ENCODE data around the gene CCDC3. TPM values are rescaled to one million over a fixed set of nuclear protein-coding genes. Genes with fewer than 3 reads are reported as not detected.

CCDC3 gene
- total and polyA plus RNA-seq, 4 donors, result 2.2 to 12.3 (median 6.6) TPM

DNA sequence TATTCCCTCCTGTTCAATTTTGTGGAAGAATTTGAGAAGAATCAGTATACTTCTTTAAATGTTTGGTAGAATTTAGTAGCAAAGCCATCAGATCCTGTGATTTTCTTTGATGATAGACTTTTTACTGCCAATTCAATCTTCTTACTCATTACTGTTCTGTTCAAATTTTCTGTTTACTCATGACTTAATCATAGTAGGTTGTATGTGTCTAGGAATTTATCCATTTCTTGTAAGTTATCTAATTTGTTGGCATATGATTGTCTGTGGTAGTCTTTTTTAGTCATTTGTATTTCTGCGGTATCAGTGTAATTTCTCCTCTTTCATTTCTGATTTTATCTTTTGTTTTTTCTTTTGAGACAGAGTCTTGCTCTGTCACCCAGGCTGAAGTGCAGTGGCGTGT, 87.4 kb downstream of the CCDC3 start:
- Histone ChIP-seq H3K9me3 (ENCODE audit: control insufficient read depth in 4 of 4, low read length in 3 of 4) (no peaks in the 10 kb centered on the region), H3K27ac (ENCODE audit: low read depth in 1 of 2, low read length in 2 of 2) (no peak overlapping the region), H3K9ac (ENCODE audit: low read depth in 1 of 2, low read length in 2 of 2) (no peak overlapping the region), H3K4me3 (ENCODE audit: low read depth in 1 of 3, low read length in 3 of 3) (no peak overlapping the region), H3K27me3 (ENCODE audit: control insufficient read depth in 4 of 4, insufficient read depth in 4 of 4, low read length in 3 of 4) (no peaks in the 10 kb centered on the region), H3K36me3 (ENCODE audit: control insufficient read depth in 4 of 4, insufficient read depth in 3 of 4, low read depth in 1 of 4, low read length in 3 of 4) (no peaks in the 10 kb centered on the region), H3K4me1 (ENCODE audit: control insufficient read depth in 4 of 4, insufficient read depth in 4 of 4, low read length in 3 of 4) (no peaks in the 10 kb centered on the region)
- 88% methylated on average over 2 of the region's 2 CpGs for WGBS
- no peak for DNase-seq (ENCODE audit: low spot score)
- TF ChIP-seq HNF4G (IDR thresholded peaks at IDR 0.05) (no peak), JUND (IDR thresholded peaks at IDR 0.05) (no peak), SP1 (IDR thresholded peaks at IDR 0.05) (no peak), NR2F2 (IDR thresholded peaks at IDR 0.05) (no peak), FOXA2 (IDR thresholded peaks at IDR 0.05) (no peak), MAX (IDR thresholded peaks at IDR 0.05) (no peak), FOXA1 (IDR thresholded peaks at IDR 0.05) (no peak), HNF4A (conservative IDR thresholded peaks at IDR 0.05) (no peak), RXRA (IDR thresholded peaks at IDR 0.05) (no peak), RAD21 (IDR thresholded peaks at IDR 0.05) (no peak), TAF1 (conservative IDR thresholded peaks at IDR 0.05) (no peak)
- TF ChIP-seq, protein P1, sequence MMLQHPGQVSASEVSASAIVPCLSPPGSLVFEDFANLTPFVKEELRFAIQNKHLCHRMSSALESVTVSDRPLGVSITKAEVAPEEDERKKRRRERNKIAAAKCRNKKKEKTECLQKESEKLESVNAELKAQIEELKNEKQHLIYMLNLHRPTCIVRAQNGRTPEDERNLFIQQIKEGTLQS (IDR thresholded peaks at IDR 0.05), result no peak

- Histone ChIP-seq H3K27me3 (ENCODE audit: control insufficient read depth in 4 of 4, insufficient read depth in 4 of 4, low read length in 3 of 4) (no peaks in the 10 kb centered on the region), H3K36me3 (ENCODE audit: control insufficient read depth in 4 of 4, insufficient read depth in 3 of 4, low read depth in 1 of 4, low read length in 3 of 4) (no peaks in the 10 kb centered on the region), H3K27ac (ENCODE audit: low read depth in 1 of 2, low read length in 2 of 2) (no peak overlapping the region), H3K4me1 (ENCODE audit: control insufficient read depth in 4 of 4, insufficient read depth in 4 of 4, low read length in 3 of 4) (no peaks in the 10 kb centered on the region), H3K9ac (ENCODE audit: low read depth in 1 of 2, low read length in 2 of 2) (no peak overlapping the region), H3K9me3 (ENCODE audit: control insufficient read depth in 4 of 4, low read length in 3 of 4) (no peaks in the 10 kb centered on the region), H3K4me3 (ENCODE audit: low read depth in 1 of 3, low read length in 3 of 3) (no peak overlapping the region)
- no peak for TF ChIP-seq SP1 (IDR thresholded peaks at IDR 0.05)
- no peak for TF ChIP-seq CTCF (IDR thresholded peaks at IDR 0.05; ENCODE audit: low read depth, low read length, missing input control)
- no peak for DNase-seq (ENCODE audit: low spot score)
- 85% methylated on average over 3 of the region's 3 CpGs for WGBS
These were observed 89.7 kb downstream of the CCDC3 start for GRCh38 chr10:12911795-12912194.

DNA sequence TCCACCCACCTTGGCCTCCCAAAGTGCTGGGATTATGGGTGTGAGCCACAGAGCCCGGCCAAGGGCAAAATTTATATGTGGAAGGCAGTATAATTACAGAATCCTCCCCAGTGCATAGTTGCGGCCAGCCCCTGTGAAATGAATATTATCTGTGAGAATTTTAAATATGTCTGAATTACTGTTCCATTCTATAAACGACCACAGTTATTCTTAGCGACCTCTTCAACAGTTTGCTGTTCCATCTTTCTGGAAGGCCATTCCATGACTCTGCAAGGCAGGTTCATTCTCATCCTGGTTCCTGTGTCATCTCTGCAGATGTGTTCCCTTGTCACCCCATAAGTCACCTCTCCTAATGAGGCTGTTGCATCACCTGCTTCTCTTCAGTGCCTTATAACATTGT, 90.7 kb downstream of the CCDC3 start:
- Histone ChIP-seq H3K9me3 (ENCODE audit: control insufficient read depth in 4 of 4, low read length in 3 of 4) (no peaks in the 10 kb centered on the region), H3K36me3 (ENCODE audit: control insufficient read depth in 4 of 4, insufficient read depth in 3 of 4, low read depth in 1 of 4, low read length in 3 of 4) (no peaks in the 10 kb centered on the region), H3K27me3 (ENCODE audit: control insufficient read depth in 4 of 4, insufficient read depth in 4 of 4, low read length in 3 of 4) (no peaks in the 10 kb centered on the region)
- TF ChIP-seq EGR1 (IDR thresholded peaks at IDR 0.05; ENCODE audit: low read depth in 2 of 2) (no peak), NR2F2 (IDR thresholded peaks at IDR 0.05) (no peak), TAF1 (conservative IDR thresholded peaks at IDR 0.05) (no peak), MAX (IDR thresholded peaks at IDR 0.05) (no peak), REST (IDR thresholded peaks at IDR 0.05) (no peak), HNF4A (conservative IDR thresholded peaks at IDR 0.05) (no peak), FOXA1 (IDR thresholded peaks at IDR 0.05) (no peak), FOXA2 (IDR thresholded peaks at IDR 0.05) (no peak), RAD21 (IDR thresholded peaks at IDR 0.05) (no peak), RXRA (IDR thresholded peaks at IDR 0.05) (no peak), JUND (IDR thresholded peaks at IDR 0.05) (no peak), YY1 (IDR thresholded peaks at IDR 0.05) (no peak), SP1 (IDR thresholded peaks at IDR 0.05) (no peak), GABPA (IDR thresholded peaks at IDR 0.05 in 1 of 2, conservative IDR thresholded peaks at IDR 0.05 in 1 of 2) (no peak), HNF4G (IDR thresholded peaks at IDR 0.05) (no peak)
- TF ChIP-seq, protein P1 (IDR thresholded peaks at IDR 0.05), result no peak
- TF ChIP-seq, protein P2, sequence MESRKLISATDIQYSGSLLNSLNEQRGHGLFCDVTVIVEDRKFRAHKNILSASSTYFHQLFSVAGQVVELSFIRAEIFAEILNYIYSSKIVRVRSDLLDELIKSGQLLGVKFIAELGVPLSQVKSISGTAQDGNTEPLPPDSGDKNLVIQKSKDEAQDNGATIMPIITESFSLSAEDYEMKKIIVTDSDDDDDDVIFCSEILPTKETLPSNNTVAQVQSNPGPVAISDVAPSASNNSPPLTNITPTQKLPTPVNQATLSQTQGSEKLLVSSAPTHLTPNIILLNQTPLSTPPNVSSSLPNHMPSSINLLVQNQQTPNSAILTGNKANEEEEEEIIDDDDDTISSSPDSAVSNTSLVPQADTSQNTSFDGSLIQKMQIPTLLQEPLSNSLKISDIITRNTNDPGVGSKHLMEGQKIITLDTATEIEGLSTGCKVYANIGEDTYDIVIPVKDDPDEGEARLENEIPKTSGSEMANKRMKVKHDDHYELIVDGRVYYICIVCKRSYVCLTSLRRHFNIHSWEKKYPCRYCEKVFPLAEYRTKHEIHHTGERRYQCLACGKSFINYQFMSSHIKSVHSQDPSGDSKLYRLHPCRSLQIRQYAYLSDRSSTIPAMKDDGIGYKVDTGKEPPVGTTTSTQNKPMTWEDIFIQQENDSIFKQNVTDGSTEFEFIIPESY (IDR thresholded peaks at IDR 0.05), result no peak

More for the DNA sequence above, 90.7 kb downstream of the CCDC3 start:
- Histone ChIP-seq H3K27ac (ENCODE audit: low read depth in 1 of 2, low read length in 2 of 2) (no peak overlapping the region), H3K9ac (ENCODE audit: low read depth in 1 of 2, low read length in 2 of 2) (no peak overlapping the region), H3K4me3 (ENCODE audit: low read depth in 1 of 3, low read length in 3 of 3) (no peak overlapping the region), H3K4me1 (ENCODE audit: control insufficient read depth in 4 of 4, insufficient read depth in 4 of 4, low read length in 3 of 4) (no peaks in the 10 kb centered on the region)
- no peak for DNase-seq (ENCODE audit: low spot score)
- WGBS, result 88% methylated on average over 4 of the region's 4 CpGs

Data from liver (tissue), 9 donors.